NCI-H2227 treated with DMSO at 0.1 percent for 48 hours (cell line): ENCODE results near the gene LCA5L.
A peak's percentile ranks its signal among the peaks of the same experiment; 100 is the strongest.
"Not testable (repeated sequence)": the region's sequence is repeated elsewhere in the genome, so short reads cannot be mapped to it uniquely, and the experiment has no call there.

ENCODE experiments used
- DNase-seq: peaks from one replicate; lab custom pipeline; 2025; lab: John Stamatoyannopoulos, UW

Gene LCA5L

GRCh38 chr21:39451332-39452206 lies 6.0 kb upstream of the LCA5L start, which contains the start of gene SH3BGR:
SH3BGR (plus strand) TSS chr21:39451970; CDS start chr21:39452097, 127 bp downstream.
- DNase-seq = peak; percentile 24

GRCh38 chr21:39447264-39447663 lies 1.7 kb upstream of the LCA5L start:
- DNase-seq = no peak

DNA sequence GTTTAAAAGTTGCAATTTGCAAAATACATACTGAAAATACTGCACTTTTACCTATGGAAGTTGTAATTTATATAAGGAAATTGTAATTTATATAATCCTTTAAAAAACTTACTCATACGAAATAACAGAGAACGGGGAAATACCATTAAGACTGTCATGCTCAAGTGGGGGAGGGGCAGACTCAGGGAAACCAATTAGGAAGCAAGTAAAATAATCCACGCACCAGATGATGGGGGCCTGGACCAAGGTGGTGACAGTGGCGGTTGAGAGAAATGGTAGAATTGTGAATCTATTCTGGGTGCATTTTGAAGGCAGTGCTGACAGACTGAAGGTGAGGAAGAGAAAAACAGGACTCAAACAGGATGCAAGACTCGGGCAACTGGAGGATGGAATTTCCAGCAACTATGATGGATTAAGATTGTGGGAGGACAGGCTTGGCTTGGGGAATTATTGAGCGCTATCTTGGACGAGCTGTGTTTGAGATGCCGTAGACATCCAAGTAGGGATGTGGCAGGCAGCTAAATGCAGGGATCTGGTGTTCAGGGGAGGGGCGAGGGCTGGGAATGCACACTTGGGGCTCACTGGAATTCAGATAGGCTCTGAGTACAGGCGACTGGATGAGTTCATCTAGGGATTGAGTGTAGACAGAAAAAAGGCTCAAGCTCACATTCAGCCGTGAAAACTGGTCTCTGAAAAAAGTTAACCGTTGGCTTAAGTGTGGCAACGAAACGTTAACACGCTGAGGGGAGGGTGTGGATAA lies 977 bp downstream of the LCA5L start:
- DNase-seq = no peak

DNA sequence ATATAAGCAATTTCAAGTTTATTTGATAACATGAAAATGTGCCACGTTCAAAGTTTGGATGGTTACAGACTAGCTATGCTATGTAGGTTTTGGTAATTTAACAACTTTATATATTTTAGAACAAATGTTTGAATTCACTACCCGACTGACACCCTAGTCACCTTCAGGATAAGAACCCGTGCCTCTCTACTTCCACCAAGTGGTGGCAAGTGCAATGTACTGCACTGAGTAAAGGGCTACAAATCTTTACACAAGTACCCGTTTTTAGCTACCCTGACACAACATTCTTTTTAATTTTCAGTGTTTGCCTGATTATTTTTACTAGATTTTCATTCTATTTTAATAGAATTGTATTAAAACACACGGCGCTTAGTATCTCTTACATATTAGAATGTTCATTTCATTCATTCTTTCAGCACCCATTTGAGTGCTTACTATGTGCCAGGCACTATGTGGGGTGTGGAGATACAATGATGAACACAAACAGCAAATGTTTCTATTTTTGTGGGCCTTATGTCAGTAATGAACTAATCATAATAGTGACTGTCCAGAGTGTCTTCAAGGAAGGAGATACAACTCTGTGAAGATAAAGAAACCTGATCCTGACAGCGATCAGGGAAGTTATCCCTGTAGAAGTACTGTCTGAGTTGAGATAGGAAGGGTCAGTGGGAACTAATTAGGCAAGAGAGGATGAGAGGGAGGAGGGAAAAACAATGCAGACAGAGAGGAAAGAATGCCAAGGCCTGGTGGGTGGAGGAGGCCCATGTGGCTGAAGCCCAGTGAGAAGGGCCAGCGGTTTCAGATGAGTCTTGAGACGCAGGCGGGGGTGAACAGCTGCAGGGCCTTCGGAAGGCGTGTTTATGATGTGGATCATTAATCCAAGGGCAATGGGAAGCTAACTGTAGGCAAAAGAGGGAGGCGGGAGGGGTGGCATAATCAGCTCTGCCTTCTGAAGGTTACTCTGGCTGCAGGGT lies 3.8 kb downstream of the LCA5L start:
- peak; percentile 59 for DNase-seq

DNA sequence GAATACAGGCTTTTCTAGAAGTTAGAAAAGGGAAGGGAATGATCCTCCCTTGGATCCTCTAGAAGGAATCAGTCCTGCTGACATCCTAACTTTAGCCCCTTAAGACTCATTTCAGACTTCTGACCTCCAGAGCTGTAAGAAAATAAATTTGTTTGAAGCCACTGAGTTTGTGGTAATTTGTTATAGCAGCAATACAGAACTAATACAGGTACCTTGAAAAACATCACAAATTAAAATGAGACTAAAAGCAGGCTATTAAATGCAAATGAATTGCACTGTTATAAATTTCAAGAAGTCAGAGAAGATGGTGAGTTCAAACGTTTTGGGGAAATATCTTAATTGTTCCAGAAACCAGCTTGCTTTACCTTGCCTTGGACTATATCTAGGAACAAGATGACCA lies 6.3 kb downstream of the LCA5L start:
- no peak for DNase-seq

GRCh38 chr21:39434950-39435349 lies 10.6 kb downstream of the LCA5L start:
- no peak for DNase-seq

DNA sequence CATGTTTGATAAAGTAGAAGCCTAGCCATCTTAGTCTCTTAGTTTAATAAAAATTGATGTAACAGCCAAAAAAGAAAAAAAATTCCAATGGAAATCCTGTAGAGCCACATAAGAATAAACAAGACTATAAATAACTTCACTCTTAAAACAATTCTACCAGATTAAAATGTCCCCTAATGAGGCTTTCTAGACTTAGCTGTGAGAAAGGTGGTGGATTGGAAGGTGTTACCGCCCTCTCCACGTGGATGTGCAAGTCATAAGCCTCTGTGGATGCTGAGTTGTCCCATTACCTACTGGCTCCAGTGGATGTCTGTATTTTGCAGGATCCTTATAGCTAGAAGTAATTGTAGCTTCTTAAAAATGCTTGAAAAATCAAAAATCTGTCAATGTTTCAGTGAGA lies 14.6 kb downstream of the LCA5L start:
- no peak for DNase-seq

GRCh38 chr21:39430457-39430856 lies 15.1 kb downstream of the LCA5L start:
- peak; percentile 38 for DNase-seq

DNA sequence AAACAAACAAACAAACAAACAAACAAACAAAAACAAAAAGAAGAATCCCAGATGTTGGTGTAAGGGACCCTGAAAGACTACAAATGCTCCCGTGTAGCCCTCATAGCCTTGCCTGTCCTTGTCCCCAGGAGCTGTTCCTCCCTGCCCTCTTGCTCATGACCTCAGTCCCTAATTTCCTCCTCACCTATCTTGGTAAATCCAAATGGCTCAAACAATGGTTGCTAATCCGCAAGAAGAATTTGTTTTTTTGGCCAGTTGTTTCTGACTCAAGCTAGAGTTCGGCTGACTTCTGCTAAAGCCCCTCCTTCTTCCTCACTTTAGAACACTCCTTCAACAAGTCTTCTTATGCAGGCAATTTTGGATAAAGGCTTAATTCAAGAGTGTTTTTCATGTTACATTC lies 15.6 kb downstream of the LCA5L start:
- DNase-seq = no peak

DNA sequence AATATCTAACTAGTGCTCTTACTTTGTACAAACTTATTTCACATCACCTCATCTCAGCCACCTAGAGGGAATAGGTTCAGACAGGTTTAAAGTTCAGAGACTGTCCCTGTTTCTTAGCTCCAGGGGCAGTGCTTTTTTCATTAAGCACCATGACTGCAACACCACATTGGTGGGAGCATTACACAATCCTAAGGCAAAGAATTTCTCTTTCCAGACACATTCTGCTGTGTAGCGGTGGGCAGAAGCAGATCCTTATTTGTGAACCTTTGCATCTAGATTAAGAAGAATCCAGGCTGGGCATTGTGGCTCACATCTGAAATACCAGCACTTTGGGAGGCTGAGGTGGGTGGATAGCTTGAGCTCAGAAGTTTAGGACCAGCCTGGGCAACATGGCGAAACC lies 16.1 kb downstream of the LCA5L start:
- no peak for DNase-seq

GRCh38 chr21:39422527-39423241 lies 22.9 kb downstream of the LCA5L start:
- DNase-seq = no peak

- DNase-seq = not testable (repeated sequence)
These were observed 26.4 kb downstream of the LCA5L start for GRCh38 chr21:39419204-39419603.

DNA sequence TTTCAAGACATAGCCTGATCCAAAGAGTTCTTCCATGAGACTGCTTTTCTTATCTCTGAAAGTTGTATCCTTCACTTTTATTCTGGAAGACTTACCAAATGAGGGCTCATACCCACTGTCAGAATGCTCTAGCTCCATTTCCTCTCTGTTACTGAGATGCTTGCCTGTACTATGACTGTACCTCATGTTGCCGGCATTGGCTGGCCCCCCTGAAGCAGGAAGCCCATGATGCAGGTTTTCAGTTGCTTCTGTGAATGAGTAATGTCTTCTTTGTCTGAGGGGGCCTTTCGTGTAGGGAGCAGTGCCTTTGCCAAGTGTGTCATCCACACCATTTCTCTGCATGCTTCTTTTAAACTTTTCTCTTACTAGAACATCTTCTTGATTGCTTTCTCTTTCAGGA lies 39.5 kb downstream of the LCA5L start:
- DNase-seq = no peak

- DNase-seq = no peak
These were observed 45.4 kb downstream of the LCA5L start for GRCh38 chr21:39400173-39400572.

GRCh38 chr21:39397646-39398385 lies 47.8 kb downstream of the LCA5L start:
- DNase-seq = no peak

GRCh38 chr21:39392981-39393380 lies 52.6 kb downstream of the LCA5L start:
- no peak for DNase-seq

DNA sequence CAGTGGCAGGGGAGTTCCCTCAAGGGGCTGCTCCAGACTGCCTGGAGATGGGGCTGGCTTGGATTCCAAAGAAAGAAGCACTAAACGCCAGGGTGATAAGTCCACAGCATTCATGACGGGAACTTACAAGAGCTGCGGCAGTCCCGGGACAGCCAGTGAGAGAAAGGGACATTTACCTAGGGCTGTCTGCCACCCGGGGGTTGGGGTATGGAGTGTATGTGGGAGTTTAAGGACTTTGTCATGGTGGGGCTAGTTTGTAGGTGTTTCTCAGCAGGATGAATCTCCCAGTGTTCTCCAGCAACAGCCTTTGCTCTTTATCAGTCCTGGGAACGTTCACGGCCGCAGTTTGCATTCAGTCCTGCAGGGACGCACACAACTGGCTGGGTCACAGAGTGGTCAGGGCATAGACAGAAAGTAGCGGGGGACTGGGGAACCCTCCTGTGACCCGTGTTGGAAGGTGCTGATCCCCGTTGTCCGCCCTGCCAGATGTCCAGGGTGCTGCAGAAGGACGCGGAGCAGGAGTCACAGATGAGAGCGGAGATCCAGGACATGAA lies 55.3 kb downstream of the LCA5L start:
- DNase-seq = no peak

- no peak for DNase-seq
These were observed 56.8 kb downstream of the LCA5L start for GRCh38 chr21:39388811-39389155.

DNA sequence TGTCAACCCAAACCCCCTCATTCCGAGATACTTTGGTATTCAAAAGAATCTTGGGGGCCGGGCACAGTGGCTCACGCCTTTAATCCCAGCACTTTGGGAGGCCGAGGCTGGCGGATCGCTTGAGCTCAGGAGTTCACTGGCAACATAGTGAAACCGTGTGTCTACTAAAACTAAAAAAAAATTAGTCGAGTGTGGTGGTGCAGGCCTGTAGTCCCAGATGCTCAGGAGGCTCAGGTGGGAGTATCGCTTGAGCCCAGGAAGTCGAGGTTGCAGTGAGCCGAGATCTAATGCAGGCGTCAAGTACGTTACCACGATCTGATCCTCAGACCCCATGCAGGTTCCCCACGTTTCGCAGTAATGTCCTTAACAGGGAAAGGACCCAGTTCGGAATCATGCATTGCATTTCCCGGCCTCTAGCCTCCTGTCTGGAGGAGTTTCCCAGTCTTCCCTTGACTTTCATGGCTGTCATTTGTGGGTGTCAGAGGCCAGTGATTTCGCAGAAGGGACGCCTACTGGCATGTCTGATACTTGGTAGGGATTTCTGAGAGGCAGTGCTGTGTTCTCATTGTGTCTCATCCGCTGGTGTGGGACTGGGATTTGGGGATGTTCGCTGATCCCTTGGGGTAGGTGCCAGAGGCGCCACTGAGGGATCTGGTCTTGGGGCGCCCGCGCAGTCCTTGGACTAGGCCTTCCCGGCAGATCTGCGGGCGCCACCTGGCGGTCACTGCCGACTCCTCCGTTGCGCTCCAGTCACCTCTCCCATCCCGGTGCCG lies 57.4 kb downstream of the LCA5L start:
- peak; percentile 24 for DNase-seq
